ENCODE measurements around the gene CDK17.

- no peak for TF ChIP-seq POLR2A (IDR thresholded peaks at IDR 0.05; ENCODE audit: low read depth, low read length)
- TF ChIP-seq TAF1 (IDR thresholded peaks at IDR 0.05; ENCODE audit: borderline replicate concordance, low read depth, low read length) = no peak
- no peak for TF ChIP-seq POLR2AphosphoS5 (IDR thresholded peaks at IDR 0.05; ENCODE audit: low read depth, low read length)
Measured at GRCh38 chr12:96295532-96296160, 104.6 kb downstream of the CDK17 start.

Measured in GM12892 (cell line).